GM19463 (cell line): Measurements from ENCODE around the gene TMEM219.

Source experiments
- ATAC-seq: cut with Tn5 transposase; IDR thresholded peaks from one replicate; pipeline ENCODE4 v1.9.1; 2021; ENCODE audit warnings: mild to moderate bottlenecking, moderate library complexity; ENCODE audit not compliant: unreplicated experiment

The TMEM219 gene

GRCh38 chr16:29978564-29979270 is 16.8 kb downstream of the TMEM219 start:
- no peak for ATAC-seq

GRCh38 chr16:29982560-29983419 is 20.9 kb downstream of the TMEM219 start:
- no peak for ATAC-seq

GRCh38 chr16:29983420-29984136 is 21.7 kb downstream of the TMEM219 start:
- no peak for ATAC-seq

DNA sequence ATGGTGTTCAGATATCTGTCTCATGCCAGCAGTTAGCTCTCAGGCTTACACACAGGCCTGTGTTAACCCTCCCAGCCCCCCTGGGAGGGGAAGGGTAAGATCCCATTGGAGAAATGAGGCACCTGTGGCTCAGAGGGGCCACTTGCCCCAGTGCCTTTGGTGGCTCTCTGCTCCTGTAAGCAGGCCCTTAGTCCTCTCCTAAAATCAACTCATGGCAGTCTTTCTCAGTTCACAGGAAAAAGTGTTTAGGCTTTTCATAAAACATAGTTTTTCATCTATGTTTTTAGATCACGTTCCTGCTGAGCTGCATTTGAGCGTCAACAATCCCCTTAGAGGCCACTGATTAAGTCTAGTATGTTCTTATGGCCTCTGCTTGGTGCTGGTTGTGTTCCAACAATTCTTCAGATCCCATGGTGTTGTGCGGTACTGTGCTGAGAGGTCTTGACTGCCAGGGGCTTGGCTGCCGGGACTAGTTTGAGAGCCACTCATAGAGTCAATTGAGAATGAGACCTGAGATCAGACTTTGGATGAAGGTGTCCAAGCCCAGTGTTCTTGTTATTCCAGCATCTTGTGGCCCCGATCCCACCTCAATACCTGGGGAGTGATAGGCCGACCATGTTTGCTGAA is 22.4 kb downstream of the TMEM219 start:
- ATAC-seq: no peak

- no peak for ATAC-seq
These were observed 22.9 kb downstream of the TMEM219 start for GRCh38 chr16:29984764-29985147.

DNA sequence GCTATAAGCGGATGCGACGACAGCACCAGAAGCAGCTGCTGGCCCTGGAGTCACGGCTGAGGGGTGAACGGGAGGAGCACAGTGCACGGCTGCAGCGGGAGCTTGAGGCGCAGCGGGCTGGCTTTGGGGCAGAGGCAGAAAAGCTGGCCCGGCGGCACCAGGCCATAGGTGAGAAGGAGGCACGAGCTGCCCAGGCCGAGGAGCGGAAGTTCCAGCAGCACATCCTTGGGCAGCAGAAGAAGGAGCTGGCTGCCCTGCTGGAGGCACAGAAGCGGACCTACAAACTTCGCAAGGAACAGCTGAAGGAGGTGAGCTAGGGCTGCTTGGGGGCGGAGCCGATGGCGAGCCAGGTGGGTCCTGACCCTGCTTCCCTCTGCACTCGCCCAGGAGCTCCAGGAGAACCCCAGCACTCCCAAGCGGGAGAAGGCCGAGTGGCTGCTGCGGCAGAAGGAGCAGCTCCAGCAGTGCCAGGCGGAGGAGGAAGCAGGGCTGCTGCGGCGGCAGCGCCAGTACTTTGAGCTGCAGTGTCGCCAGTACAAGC is 23.5 kb downstream of the TMEM219 start:
- ATAC-seq: no peak

DNA sequence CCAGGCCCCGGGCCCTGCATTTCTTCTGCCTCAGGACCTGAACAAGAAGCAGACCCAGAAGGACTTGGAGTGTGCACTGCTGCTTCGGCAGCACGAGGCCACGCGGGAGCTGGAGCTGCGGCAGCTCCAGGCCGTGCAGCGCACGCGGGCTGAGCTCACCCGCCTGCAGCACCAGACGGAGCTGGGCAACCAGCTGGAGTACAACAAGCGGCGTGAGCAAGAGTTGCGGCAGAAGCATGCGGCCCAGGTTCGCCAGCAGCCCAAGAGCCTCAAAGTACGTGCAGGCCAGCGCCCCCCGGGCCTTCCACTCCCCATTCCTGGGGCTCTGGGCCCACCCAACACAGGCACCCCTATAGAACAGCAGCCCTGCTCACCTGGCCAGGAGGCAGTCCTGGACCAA is 24.4 kb downstream of the TMEM219 start:
- no peak for ATAC-seq

- ATAC-seq: no peak
These were observed 25.1 kb downstream of the TMEM219 start for GRCh38 chr16:29986931-29987330.

DNA sequence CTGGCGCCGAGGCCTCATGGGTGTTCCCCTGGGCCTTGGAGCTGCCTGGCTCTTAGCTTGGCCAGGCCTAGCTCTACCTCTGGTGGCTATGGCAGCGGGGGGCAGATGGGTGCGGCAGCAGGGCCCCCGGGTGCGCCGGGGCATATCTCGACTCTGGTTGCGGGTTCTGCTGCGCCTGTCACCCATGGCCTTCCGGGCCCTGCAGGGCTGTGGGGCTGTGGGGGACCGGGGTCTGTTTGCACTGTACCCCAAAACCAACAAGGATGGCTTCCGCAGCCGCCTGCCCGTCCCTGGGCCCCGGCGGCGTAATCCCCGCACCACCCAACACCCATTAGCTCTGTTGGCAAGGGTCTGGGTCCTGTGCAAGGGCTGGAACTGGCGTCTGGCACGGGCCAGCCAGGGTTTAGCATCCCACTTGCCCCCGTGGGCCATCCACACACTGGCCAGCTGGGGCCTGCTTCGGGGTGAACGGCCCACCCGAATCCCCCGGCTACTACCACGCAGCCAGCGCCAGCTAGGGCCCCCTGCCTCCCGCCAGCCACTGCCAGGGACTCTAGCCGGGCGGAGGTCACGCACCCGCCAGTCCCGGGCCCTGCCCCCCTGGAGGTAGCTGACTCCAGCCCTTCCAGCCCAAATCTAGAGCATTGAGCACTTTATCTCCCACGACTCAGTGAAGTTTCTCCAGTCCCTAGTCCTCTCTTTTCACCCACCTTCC is 25.6 kb downstream of the TMEM219 start:
- ATAC-seq: no peak

GRCh38 chr16:29988346-29989075 is 26.6 kb downstream of the TMEM219 start:
- ATAC-seq: no peak

- no peak for ATAC-seq
These were observed 27.4 kb downstream of the TMEM219 start for GRCh38 chr16:29989111-29989858.

- ATAC-seq: no peak
These were observed 28.2 kb downstream of the TMEM219 start for GRCh38 chr16:29990034-29990433.

GRCh38 chr16:29990883-29991570 is 29.1 kb downstream of the TMEM219 start:
- no peak for ATAC-seq

DNA sequence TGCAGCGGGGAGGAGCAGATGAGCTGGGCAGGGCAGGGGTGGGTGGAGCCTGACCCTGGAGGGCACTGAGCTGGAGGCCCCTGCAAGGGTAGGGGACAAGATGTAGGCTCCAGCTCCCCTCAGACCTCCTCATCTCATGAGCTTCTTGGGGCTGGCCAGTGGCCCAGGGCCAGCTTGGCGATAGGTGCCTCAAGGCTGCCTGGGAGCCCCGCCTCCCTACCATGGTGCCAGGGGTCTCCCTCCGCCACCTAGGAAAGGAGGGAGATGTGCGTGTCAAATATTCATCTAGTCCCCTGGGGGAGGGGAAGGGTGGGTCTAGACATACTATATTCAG is 29.7 kb downstream of the TMEM219 start:
- no peak for ATAC-seq

GRCh38 chr16:29992344-29992967 is 30.6 kb downstream of the TMEM219 start:
- no peak for ATAC-seq

GRCh38 chr16:29993191-29993902 is 31.5 kb downstream of the TMEM219 start:
- no peak for ATAC-seq

DNA sequence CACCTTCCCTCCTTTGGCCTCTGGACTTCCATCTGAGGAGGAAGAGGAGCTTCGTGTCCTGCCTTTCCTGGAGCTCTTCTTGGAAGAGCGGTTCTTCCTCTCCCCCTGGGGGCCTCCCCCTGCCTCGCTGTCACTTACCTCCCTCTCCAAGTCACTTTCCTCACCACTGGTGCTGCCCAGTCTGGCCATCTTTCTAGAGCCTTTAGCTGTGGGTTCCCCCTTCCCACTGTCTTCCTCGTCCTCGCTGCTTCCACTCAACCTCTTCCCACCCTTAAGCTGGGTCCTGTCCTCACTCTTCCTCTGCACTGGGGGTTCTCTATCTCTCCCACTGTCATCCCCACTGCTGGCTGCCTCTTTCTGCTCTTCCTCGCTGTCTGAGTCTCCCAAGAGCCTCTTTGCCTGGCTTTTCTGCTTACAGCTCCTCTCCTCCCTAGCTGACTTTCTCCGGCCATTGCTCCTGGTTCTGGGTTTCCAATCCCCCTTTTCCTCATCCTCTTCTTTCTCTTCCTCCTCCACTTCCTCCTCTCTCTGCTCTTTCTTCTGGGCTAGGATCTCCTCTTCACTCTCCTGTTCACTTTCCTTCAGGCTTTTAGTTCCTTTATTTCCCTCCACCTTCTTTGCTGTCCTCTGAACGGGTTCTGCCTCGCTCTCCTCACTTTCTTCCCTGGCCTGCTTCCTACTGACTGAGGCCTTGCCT is 32.2 kb downstream of the TMEM219 start:
- no peak for ATAC-seq
